WTC11 (cell line): Measurements from ENCODE around the gene GPR17. TPM values are rescaled to one million over a fixed set of nuclear protein-coding genes. Genes with fewer than 3 reads are reported as not detected.

Source experiments
- ATAC-seq: fragments of 200-7000 bp; cut with Tn5 transposase; 2 replicates; pipeline ENCODE4 v1.10.0; 2021; ENCODE audit warnings: mild to moderate bottlenecking, moderate library complexity
- CTCF ChIA-PET: fragments of 300-600 bp; sonication (Branson Sonifier 250); formaldehyde crosslinking; loops from one replicate; lab custom pipeline; 2021; ENCODE audit warnings: antibody characterized with exemption; lab: Charles Lee
- POLR2A ChIA-PET: fragments of 350-600 bp; sonication (Branson Sonifier 250); formaldehyde crosslinking; loops from one replicate; lab custom pipeline; 2021; ENCODE audit warnings: antibody characterized with exemption; lab: Charles Lee
- DNase-seq: peaks from one replicate; pipeline ENCODE4 v3.0.0; 2021; ENCODE audit warnings: low spot score
- H3K27ac Mint-ChIP-seq: 2 replicates; pipeline ENCODE4 v1.8.0; 2021; ENCODE audit warnings: mixed read lengths
- H3K27me3 Mint-ChIP-seq: 2 replicates; pipeline ENCODE4 v1.8.0; 2021; ENCODE audit warnings: low read depth, mild to moderate bottlenecking, moderate library complexity, mixed read lengths
- H3K36me3 Mint-ChIP-seq: 2 replicates; pipeline ENCODE4 v1.8.0; 2021; ENCODE audit warnings: mixed read lengths
- H3K4me1 Mint-ChIP-seq: 2 replicates; pipeline ENCODE4 v1.8.0; 2022; ENCODE audit warnings: mixed read lengths
- H3K4me3 Mint-ChIP-seq: 2 replicates; pipeline ENCODE4 v1.8.0; 2021; ENCODE audit warnings: mild to moderate bottlenecking, moderate library complexity, mixed read lengths
- H3K9me3 Mint-ChIP-seq: 2 replicates; pipeline ENCODE4 v1.8.0; 2021; ENCODE audit warnings: mixed read lengths
- CREB1 ChIP-seq: sonication (generic); formaldehyde crosslinking; IDR thresholded peaks from 2 replicates; pipeline ENCODE4 v1.8.0; 2023; ENCODE audit warnings: mild to moderate bottlenecking, missing genetic modification reagents
- ELF4 ChIP-seq: sonication (generic); formaldehyde crosslinking; IDR thresholded peaks from 2 replicates; pipeline ENCODE4 v1.8.1; 2022; ENCODE audit warnings: low read depth, mild to moderate bottlenecking, moderate library complexity, missing genetic modification reagents
- EMX1 ChIP-seq: fragments of 250-450 bp; sonication (Bioruptor Pico); IDR thresholded peaks from 2 replicates; pipeline ENCODE4 v1.8.0; 2021; ENCODE audit warnings: mild to moderate bottlenecking
- GABPB1 ChIP-seq: sonication (generic); formaldehyde crosslinking; IDR thresholded peaks from 2 replicates; pipeline ENCODE4 v1.8.1; 2023; ENCODE audit warnings: mild to moderate bottlenecking, missing genetic modification reagents
- GTF2I ChIP-seq: fragments of 250-450 bp; sonication (Bioruptor Pico); conservative IDR thresholded peaks from 2 replicates; pipeline ENCODE4 v1.4.0; 2021; ENCODE audit warnings: mild to moderate bottlenecking
- RORB ChIP-seq: fragments of 250-450 bp; sonication (Bioruptor Pico); IDR thresholded peaks from 2 replicates; pipeline ENCODE4 v1.9.0; 2021; ENCODE audit warnings: mild to moderate bottlenecking
- SMAD3 ChIP-seq: sonication (generic); formaldehyde crosslinking; IDR thresholded peaks from 2 replicates; pipeline ENCODE4 v1.8.0; 2022; ENCODE audit warnings: missing genetic modification reagents, mild to moderate bottlenecking, borderline replicate concordance
- ZNF138 ChIP-seq: sonication (generic); formaldehyde crosslinking; conservative IDR thresholded peaks from 2 replicates; pipeline ENCODE4 v1.8.1; 2022; ENCODE audit warnings: mild to moderate bottlenecking, moderate library complexity, missing genetic modification reagents
- ZNF263 ChIP-seq: sonication (generic); formaldehyde crosslinking; IDR thresholded peaks from 2 replicates; pipeline ENCODE4 v1.8.1; 2022; ENCODE audit warnings: low read depth, mild to moderate bottlenecking, moderate library complexity, missing genetic modification reagents
- total RNA-seq: library from RNA; stranded (reverse); gene quantifications from 3 replicates; pipeline ENCODE4 v1.2.3, GENCODE V29; 2021
- TF ChIP-seq, protein P1 (sequence below): sonication (generic); formaldehyde crosslinking; IDR thresholded peaks from 2 replicates; pipeline ENCODE4 v1.8.0; 2022; ENCODE audit warnings: missing genetic modification reagents
- TF ChIP-seq, protein P2 (sequence below): sonication (generic); formaldehyde crosslinking; IDR thresholded peaks from 2 replicates; pipeline ENCODE4 v1.8.1; 2022; ENCODE audit warnings: low read depth, mild to moderate bottlenecking, moderate library complexity, missing genetic modification reagents, borderline replicate concordance
- TF ChIP-seq, protein P3 (sequence below): sonication (generic); formaldehyde crosslinking; IDR thresholded peaks from 2 replicates; pipeline ENCODE4 v1.8.0; 2023; ENCODE audit warnings: mild to moderate bottlenecking, missing genetic modification reagents
- TF ChIP-seq, protein P4 (sequence below): sonication (generic); formaldehyde crosslinking; IDR thresholded peaks from 2 replicates; pipeline ENCODE4 v1.8.1; 2023; ENCODE audit warnings: mild to moderate bottlenecking, missing genetic modification reagents, moderate library complexity
- TF ChIP-seq, protein P5 (sequence below): fragments of 250-450 bp; sonication (Bioruptor Pico); IDR thresholded peaks from 2 replicates; pipeline ENCODE4 v1.9.0; 2021; ENCODE audit warnings: mild to moderate bottlenecking, borderline replicate concordance
- TF ChIP-seq, protein P6 (sequence below): fragments of 250-450 bp; sonication (Bioruptor Pico); IDR thresholded peaks from 2 replicates; pipeline ENCODE4 v1.8.0; 2021; ENCODE audit warnings: mild to moderate bottlenecking

Gene GPR17
- total RNA-seq, 1 experiment from 2014 or later, result not detected

DNA sequence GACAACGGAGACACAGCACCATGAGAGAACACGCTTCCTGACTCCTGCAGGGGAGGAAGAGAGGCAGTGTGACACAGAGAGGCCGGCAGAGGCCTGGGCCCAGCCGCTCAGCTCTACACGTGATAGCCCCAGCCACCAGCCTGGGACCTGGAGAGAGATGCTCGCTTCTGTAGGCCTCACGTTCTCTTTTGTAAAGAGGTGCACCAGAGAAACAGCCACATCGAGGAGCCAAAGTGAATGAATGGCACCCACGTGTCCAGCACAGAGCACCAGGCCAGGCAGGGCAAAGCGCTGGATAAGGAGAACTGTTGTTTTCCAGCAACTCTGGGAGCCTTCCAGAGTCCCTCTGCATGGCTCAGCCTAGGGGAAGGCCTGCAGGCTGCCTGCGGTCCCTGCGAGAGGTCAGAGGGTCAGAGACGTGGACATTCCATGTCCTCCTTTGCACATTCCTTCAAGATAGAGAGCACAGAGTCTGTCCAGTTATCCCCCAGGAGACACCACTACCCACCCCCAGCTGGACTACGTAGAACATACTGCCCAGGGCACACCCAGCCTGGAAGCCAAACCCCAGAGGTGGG, 15.2 kb downstream of the GPR17 start:
- POLR2A ChIA-PET, result no interaction called here
- no peaks in the 10 kb centered on the region for H3K36me3 Mint-ChIP-seq
- ATAC-seq, result no peak
- no peak overlapping the region for H3K27ac Mint-ChIP-seq
- peak; percentile 6 for DNase-seq
- H3K4me3 Mint-ChIP-seq, result no peak overlapping the region
- TF ChIP-seq EMX1 (CRISPR knock-in tag), result no peak
- no peak for TF ChIP-seq RORB
- peaks cover 31% of the 10 kb centered on the region for H3K27me3 Mint-ChIP-seq
- H3K4me1 Mint-ChIP-seq, result peaks cover 3% of the 10 kb centered on the region
- CTCF ChIA-PET, result interaction anchor here (1.1 to 1.5 kb wide), 2 partner anchors 35 to 70 kb away, joined by 3 to 5 read pairs; no protein-coding TSS in a partner anchor
- H3K9me3 Mint-ChIP-seq, result peaks cover 9% of the 10 kb centered on the region

DNA sequence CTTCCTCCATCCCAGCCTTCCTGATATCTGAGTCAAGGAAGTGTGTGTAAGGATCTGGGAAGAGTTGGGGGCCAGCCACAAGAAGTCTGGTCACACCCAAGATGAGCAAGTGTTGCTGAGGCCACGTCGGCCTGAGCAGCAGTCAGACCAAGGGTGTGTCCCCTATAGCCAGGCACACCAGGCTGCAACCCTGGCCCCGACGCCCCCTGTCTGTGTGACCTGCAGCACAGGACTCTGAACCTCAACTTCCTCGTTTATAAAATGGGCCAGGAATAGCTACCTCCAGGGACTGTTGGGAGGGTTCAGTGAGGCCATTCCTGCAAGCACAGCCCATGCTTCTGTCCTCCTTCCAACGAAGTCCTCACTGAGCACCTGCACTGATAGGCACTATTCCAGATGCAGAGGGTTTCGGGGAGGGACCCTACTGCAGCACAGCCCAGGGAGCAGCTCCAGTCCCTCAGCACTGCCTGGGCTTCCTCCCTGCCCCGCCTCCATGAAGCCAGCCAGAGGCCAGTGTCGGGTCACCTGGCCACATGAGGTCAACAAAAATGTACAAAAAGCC, 16.1 kb downstream of the GPR17 start:
- H3K27ac Mint-ChIP-seq, result no peak overlapping the region
- peaks cover 9% of the 10 kb centered on the region for H3K9me3 Mint-ChIP-seq
- no peaks in the 10 kb centered on the region for H3K36me3 Mint-ChIP-seq
- peaks cover 3% of the 10 kb centered on the region for H3K4me1 Mint-ChIP-seq
- ChIA-PET POLR2A (no interaction called here), CTCF (interaction anchor here (0.8 to 4.1 kb wide), 7 partner anchors 12 to 71 kb away, joined by 3 to 19 read pairs (median 5); partner anchors contain the start of gene LIMS2)
- peaks cover 35% of the 10 kb centered on the region for H3K27me3 Mint-ChIP-seq
- no peak overlapping the region for H3K4me3 Mint-ChIP-seq
- TF ChIP-seq ZNF263 (CRISPR knock-in tag) (no peak), RORB (no peak), GTF2I (no peak), CREB1 (no peak)
- TF ChIP-seq, protein P1, sequence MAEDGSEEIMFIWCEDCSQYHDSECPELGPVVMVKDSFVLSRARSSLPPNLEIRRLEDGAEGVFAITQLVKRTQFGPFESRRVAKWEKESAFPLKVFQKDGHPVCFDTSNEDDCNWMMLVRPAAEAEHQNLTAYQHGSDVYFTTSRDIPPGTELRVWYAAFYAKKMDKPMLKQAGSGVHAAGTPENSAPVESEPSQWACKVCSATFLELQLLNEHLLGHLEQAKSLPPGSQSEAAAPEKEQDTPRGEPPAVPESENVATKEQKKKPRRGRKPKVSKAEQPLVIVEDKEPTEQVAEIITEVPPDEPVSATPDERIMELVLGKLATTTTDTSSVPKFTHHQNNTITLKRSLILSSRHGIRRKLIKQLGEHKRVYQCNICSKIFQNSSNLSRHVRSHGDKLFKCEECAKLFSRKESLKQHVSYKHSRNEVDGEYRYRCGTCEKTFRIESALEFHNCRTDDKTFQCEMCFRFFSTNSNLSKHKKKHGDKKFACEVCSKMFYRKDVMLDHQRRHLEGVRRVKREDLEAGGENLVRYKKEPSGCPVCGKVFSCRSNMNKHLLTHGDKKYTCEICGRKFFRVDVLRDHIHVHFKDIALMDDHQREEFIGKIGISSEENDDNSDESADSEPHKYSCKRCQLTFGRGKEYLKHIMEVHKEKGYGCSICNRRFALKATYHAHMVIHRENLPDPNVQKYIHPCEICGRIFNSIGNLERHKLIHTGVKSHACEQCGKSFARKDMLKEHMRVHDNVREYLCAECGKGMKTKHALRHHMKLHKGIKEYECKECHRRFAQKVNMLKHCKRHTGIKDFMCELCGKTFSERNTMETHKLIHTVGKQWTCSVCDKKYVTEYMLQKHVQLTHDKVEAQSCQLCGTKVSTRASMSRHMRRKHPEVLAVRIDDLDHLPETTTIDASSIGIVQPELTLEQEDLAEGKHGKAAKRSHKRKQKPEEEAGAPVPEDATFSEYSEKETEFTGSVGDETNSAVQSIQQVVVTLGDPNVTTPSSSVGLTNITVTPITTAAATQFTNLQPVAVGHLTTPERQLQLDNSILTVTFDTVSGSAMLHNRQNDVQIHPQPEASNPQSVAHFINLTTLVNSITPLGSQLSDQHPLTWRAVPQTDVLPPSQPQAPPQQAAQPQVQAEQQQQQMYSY (CRISPR knock-in tag), result no peak
- TF ChIP-seq, protein P2, sequence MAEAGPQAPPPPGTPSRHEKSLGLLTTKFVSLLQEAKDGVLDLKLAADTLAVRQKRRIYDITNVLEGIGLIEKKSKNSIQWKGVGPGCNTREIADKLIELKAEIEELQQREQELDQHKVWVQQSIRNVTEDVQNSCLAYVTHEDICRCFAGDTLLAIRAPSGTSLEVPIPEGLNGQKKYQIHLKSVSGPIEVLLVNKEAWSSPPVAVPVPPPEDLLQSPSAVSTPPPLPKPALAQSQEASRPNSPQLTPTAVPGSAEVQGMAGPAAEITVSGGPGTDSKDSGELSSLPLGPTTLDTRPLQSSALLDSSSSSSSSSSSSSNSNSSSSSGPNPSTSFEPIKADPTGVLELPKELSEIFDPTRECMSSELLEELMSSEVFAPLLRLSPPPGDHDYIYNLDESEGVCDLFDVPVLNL (CRISPR knock-in tag), result no peak
- TF ChIP-seq, protein P3, sequence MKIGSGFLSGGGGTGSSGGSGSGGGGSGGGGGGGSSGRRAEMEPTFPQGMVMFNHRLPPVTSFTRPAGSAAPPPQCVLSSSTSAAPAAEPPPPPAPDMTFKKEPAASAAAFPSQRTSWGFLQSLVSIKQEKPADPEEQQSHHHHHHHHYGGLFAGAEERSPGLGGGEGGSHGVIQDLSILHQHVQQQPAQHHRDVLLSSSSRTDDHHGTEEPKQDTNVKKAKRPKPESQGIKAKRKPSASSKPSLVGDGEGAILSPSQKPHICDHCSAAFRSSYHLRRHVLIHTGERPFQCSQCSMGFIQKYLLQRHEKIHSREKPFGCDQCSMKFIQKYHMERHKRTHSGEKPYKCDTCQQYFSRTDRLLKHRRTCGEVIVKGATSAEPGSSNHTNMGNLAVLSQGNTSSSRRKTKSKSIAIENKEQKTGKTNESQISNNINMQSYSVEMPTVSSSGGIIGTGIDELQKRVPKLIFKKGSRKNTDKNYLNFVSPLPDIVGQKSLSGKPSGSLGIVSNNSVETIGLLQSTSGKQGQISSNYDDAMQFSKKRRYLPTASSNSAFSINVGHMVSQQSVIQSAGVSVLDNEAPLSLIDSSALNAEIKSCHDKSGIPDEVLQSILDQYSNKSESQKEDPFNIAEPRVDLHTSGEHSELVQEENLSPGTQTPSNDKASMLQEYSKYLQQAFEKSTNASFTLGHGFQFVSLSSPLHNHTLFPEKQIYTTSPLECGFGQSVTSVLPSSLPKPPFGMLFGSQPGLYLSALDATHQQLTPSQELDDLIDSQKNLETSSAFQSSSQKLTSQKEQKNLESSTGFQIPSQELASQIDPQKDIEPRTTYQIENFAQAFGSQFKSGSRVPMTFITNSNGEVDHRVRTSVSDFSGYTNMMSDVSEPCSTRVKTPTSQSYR (CRISPR knock-in tag), result no peak
- TF ChIP-seq, protein P4, sequence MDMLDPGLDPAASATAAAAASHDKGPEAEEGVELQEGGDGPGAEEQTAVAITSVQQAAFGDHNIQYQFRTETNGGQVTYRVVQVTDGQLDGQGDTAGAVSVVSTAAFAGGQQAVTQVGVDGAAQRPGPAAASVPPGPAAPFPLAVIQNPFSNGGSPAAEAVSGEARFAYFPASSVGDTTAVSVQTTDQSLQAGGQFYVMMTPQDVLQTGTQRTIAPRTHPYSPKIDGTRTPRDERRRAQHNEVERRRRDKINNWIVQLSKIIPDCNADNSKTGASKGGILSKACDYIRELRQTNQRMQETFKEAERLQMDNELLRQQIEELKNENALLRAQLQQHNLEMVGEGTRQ, result no peak
- ATAC-seq, result peak; percentile 9; the same call in 1 of the 2 replicates
- peak; percentile 11 for DNase-seq

DNA sequence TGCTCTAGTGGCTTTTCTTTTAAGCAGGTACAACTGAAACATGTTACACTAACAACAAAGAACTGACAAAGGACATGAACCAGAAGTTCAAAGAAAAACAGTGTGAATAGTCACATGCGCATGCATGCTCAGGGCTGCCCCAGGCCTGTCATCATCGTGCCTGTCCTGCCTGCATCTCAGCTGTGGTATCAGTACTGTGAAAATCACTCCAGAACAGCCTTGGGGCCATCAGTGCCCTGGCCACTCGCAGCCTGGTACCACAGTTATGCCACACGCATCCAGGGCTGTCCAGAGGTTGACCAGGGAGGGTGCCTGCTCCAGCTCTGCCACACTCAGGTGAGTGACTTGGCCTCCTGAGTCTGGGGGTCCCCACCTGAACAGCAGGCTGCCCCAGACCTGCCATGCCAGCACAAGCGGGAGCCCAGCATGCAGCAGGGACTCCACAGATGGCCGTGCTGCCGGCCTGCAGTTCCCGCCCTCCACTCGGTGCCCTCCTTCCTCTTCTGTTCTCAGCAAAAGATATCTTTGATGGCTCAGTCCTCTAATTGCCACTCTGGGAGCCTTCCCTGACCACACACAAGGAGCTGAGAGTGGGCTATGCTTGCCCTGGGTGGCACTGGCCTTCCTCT, 17.1 kb downstream of the GPR17 start:
- ChIA-PET CTCF (interaction anchor here (1.5 to 4.1 kb wide), 4 partner anchors 13 to 72 kb away, joined by 6 to 19 read pairs (median 8); partner anchors contain the start of gene LIMS2), POLR2A (no interaction called here)
- no peak for ATAC-seq
- DNase-seq, result no peak
- Mint-ChIP-seq H3K4me3 (no peak overlapping the region), H3K27me3 (peaks cover 35% of the 10 kb centered on the region), H3K36me3 (no peaks in the 10 kb centered on the region), H3K27ac (no peak overlapping the region), H3K9me3 (peaks cover 9% of the 10 kb centered on the region), H3K4me1 (peaks cover 3% of the 10 kb centered on the region)
- TF ChIP-seq, protein P5, sequence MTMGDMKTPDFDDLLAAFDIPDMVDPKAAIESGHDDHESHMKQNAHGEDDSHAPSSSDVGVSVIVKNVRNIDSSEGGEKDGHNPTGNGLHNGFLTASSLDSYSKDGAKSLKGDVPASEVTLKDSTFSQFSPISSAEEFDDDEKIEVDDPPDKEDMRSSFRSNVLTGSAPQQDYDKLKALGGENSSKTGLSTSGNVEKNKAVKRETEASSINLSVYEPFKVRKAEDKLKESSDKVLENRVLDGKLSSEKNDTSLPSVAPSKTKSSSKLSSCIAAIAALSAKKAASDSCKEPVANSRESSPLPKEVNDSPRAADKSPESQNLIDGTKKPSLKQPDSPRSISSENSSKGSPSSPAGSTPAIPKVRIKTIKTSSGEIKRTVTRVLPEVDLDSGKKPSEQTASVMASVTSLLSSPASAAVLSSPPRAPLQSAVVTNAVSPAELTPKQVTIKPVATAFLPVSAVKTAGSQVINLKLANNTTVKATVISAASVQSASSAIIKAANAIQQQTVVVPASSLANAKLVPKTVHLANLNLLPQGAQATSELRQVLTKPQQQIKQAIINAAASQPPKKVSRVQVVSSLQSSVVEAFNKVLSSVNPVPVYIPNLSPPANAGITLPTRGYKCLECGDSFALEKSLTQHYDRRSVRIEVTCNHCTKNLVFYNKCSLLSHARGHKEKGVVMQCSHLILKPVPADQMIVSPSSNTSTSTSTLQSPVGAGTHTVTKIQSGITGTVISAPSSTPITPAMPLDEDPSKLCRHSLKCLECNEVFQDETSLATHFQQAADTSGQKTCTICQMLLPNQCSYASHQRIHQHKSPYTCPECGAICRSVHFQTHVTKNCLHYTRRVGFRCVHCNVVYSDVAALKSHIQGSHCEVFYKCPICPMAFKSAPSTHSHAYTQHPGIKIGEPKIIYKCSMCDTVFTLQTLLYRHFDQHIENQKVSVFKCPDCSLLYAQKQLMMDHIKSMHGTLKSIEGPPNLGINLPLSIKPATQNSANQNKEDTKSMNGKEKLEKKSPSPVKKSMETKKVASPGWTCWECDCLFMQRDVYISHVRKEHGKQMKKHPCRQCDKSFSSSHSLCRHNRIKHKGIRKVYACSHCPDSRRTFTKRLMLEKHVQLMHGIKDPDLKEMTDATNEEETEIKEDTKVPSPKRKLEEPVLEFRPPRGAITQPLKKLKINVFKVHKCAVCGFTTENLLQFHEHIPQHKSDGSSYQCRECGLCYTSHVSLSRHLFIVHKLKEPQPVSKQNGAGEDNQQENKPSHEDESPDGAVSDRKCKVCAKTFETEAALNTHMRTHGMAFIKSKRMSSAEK (CRISPR knock-in tag), result no peak
- TF ChIP-seq ZNF138 (CRISPR knock-in tag) (no peak), SMAD3 (CRISPR knock-in tag) (no peak), EMX1 (CRISPR knock-in tag) (no peak), ELF4 (CRISPR knock-in tag) (no peak), GABPB1 (CRISPR knock-in tag) (no peak)
- TF ChIP-seq, protein P6, sequence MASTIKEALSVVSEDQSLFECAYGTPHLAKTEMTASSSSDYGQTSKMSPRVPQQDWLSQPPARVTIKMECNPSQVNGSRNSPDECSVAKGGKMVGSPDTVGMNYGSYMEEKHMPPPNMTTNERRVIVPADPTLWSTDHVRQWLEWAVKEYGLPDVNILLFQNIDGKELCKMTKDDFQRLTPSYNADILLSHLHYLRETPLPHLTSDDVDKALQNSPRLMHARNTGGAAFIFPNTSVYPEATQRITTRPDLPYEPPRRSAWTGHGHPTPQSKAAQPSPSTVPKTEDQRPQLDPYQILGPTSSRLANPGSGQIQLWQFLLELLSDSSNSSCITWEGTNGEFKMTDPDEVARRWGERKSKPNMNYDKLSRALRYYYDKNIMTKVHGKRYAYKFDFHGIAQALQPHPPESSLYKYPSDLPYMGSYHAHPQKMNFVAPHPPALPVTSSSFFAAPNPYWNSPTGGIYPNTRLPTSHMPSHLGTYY (CRISPR knock-in tag), result no peak
